ENCODE measurements around the gene ICAM1.

The ICAM1 gene

GRCh38 chr19:10289836-10290356 is 19.0 kb downstream of the ICAM1 start, which contains the start of gene ICAM5:
ICAM5 (plus strand) TSS chr19:10289952; CDS start chr19:10290044, 92 bp downstream.
- in situ Hi-C loops (cut with HindIII; ENCODE audit: low pct_ligation_motif_present, low pct_unique_long_range_greater_than_20kb, low sequenced_read_pairs) = no loop called here
- peak; percentile 17 for DNase-seq

GRCh38 chr19:10290357-10290875 is 19.5 kb downstream of the ICAM1 start:
- in situ Hi-C loops (cut with HindIII; ENCODE audit: low pct_ligation_motif_present, low pct_unique_long_range_greater_than_20kb, low sequenced_read_pairs) = no loop called here
- DNase-seq = no peak

- in situ Hi-C loops (cut with HindIII; ENCODE audit: low pct_ligation_motif_present, low pct_unique_long_range_greater_than_20kb, low sequenced_read_pairs) = no loop called here
- peak; percentile 23 for DNase-seq
Observed at GRCh38 chr19:10290876-10291553, 20.1 kb downstream of the ICAM1 start.

GRCh38 chr19:10291554-10292205 is 20.8 kb downstream of the ICAM1 start:
- in situ Hi-C loops (cut with HindIII; ENCODE audit: low pct_ligation_motif_present, low pct_unique_long_range_greater_than_20kb, low sequenced_read_pairs) = no loop called here
- no peak for DNase-seq

GRCh38 chr19:10292206-10292788 is 21.4 kb downstream of the ICAM1 start:
- in situ Hi-C loops (cut with HindIII; ENCODE audit: low pct_ligation_motif_present, low pct_unique_long_range_greater_than_20kb, low sequenced_read_pairs) = no loop called here
- peak; percentile 14 for DNase-seq

- in situ Hi-C loops (cut with HindIII; ENCODE audit: low pct_ligation_motif_present, low pct_unique_long_range_greater_than_20kb, low sequenced_read_pairs) = no loop called here
- DNase-seq = no peak
Observed at GRCh38 chr19:10292789-10293636, 22.1 kb downstream of the ICAM1 start.

GRCh38 chr19:10293637-10294367 is 22.9 kb downstream of the ICAM1 start:
- DNase-seq = no peak
- in situ Hi-C loops (cut with HindIII; ENCODE audit: low pct_ligation_motif_present, low pct_unique_long_range_greater_than_20kb, low sequenced_read_pairs) = no loop called here

- DNase-seq = no peak
- in situ Hi-C loops (cut with HindIII; ENCODE audit: low pct_ligation_motif_present, low pct_unique_long_range_greater_than_20kb, low sequenced_read_pairs) = no loop called here
Observed at GRCh38 chr19:10294368-10294697, 23.4 kb downstream of the ICAM1 start.

- in situ Hi-C loops (cut with HindIII; ENCODE audit: low pct_ligation_motif_present, low pct_unique_long_range_greater_than_20kb, low sequenced_read_pairs) = no loop called here
- DNase-seq = peak; percentile 45
Observed at GRCh38 chr19:10295305-10295846, 24.5 kb downstream of the ICAM1 start.

- no peak for DNase-seq
- in situ Hi-C loops (cut with HindIII; ENCODE audit: low pct_ligation_motif_present, low pct_unique_long_range_greater_than_20kb, low sequenced_read_pairs) = no loop called here
Observed at GRCh38 chr19:10295847-10296591, 25.1 kb downstream of the ICAM1 start.

- DNase-seq = no peak
Observed at GRCh38 chr19:10299545-10300458, 28.9 kb downstream of the ICAM1 start.

GRCh38 chr19:10305139-10305806 is 34.4 kb downstream of the ICAM1 start:
- in situ Hi-C loops (cut with HindIII; ENCODE audit: low pct_ligation_motif_present, low pct_unique_long_range_greater_than_20kb, low sequenced_read_pairs) = no loop called here

More at GRCh38 chr19:10299545-10300458, 28.9 kb downstream of the ICAM1 start:
- in situ Hi-C loops (cut with HindIII; ENCODE audit: low pct_ligation_motif_present, low pct_unique_long_range_greater_than_20kb, low sequenced_read_pairs) = no loop called here

GRCh38 chr19:10306327-10306726 is 35.4 kb downstream of the ICAM1 start:
- in situ Hi-C loops (cut with HindIII; ENCODE audit: low pct_ligation_motif_present, low pct_unique_long_range_greater_than_20kb, low sequenced_read_pairs) = no loop called here
- DNase-seq = no peak

More at GRCh38 chr19:10305139-10305806, 34.4 kb downstream of the ICAM1 start:
- DNase-seq = no peak

- DNase-seq = no peak
- in situ Hi-C loops (cut with HindIII; ENCODE audit: low pct_ligation_motif_present, low pct_unique_long_range_greater_than_20kb, low sequenced_read_pairs) = no loop called here
Observed at GRCh38 chr19:10309423-10309822, 38.5 kb downstream of the ICAM1 start, which contains the start of gene ZGLP1. ZGLP1 (minus strand) TSS chr19:10309815.

GRCh38 chr19:10315335-10316214 is 44.7 kb downstream of the ICAM1 start, which contains the start of gene FDX2:
FDX2 (minus strand) TSS chr19:10316015; CDS start chr19:10315996, 19 bp downstream.
- DNase-seq = peak; percentile 72
- in situ Hi-C loops (cut with HindIII; ENCODE audit: low pct_ligation_motif_present, low pct_unique_long_range_greater_than_20kb, low sequenced_read_pairs) = no loop called here

Data from ACHN (cell line).